ENCODE measurements around the gene POLR2J2.
"Not testable (repeated sequence)": the region's sequence is repeated elsewhere in the genome, so short reads cannot be mapped to it uniquely, and the experiment has no call there.

The POLR2J2 gene

DNA sequence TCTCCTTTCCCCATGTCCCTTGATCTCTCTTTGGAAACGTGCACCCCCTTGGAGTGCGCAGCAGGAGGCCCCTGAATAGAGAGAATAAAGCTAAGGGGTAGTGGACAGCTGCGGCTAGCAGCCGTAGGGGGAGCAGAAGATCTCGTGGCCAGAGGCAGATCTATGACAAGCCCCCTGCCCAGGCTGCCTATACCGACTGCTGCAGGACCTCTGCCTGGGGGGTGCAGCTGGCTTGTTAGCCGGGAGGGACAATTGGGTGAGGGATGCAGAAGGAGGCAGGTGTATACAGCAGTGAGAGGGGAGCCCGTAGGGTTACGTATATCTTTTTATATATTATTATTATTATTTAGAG is 469 bp upstream of the POLR2J2 start:
- DNase-seq (ENCODE audit: low read depth, low spot score), result not testable (repeated sequence)

- DNase-seq (ENCODE audit: low read depth, low spot score), result not testable (repeated sequence)
Observed at GRCh38 chr7:102667523-102667922, 3.9 kb downstream of the POLR2J2 start.

GRCh38 chr7:102666850-102667249 is 4.6 kb downstream of the POLR2J2 start:
- not testable (repeated sequence) for DNase-seq (ENCODE audit: low read depth, low spot score)

DNA sequence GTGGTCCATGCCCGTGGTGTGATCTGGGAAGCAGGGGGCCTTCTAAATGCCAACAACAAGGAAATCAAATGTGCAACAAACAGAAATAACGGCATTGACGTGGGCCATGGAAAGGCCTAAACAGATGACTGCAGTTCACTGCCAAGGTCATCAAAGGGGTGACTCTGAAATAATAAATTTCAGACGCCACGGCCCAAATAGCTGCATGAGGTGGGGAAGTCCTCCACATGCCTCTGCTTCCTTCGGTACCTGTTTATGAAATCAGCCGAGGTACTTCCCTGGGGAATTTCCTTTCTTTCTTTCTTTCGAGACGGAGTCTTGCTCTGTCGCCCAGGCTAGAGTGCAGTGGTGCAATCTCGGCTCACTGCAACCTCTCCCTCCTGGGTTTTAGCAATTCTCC is 6.7 kb downstream of the POLR2J2 start:
- DNase-seq (ENCODE audit: low read depth, low spot score), result not testable (repeated sequence)

DNA sequence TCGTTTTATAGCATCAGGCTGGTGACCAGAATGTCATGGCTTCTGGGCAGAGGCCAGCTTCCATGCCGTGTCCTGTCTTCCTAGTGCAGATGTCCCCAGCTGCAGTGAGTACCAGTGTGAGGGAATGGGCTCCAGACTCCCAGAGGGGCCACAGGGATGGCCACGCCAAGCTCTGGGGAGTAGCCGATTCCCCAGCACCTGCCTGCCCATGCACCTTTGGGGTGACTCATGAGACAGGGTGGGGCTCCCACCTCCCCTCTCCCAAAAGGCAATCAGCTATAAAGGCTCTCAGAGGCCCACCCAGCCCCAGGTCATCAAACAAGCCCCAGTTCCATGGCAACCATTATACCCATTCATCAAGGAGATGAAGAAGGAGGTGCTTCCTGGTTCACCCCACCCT is 21.5 kb downstream of the POLR2J2 start, which contains the start of gene SPDYE2B:
SPDYE2B (plus strand) TSS at position 396 of the 400 bp plus-strand sequence. CDS start 2,030 bp downstream, outside the sequence.
- not testable (repeated sequence) for DNase-seq (ENCODE audit: low read depth, low spot score)

GRCh38 chr7:102647813-102648212 is 23.6 kb downstream of the POLR2J2 start:
- DNase-seq (ENCODE audit: low read depth, low spot score), result not testable (repeated sequence)

GRCh38 chr7:102643404-102643803 is 28.1 kb downstream of the POLR2J2 start:
- not testable (repeated sequence) for DNase-seq (ENCODE audit: low read depth, low spot score)

DNA sequence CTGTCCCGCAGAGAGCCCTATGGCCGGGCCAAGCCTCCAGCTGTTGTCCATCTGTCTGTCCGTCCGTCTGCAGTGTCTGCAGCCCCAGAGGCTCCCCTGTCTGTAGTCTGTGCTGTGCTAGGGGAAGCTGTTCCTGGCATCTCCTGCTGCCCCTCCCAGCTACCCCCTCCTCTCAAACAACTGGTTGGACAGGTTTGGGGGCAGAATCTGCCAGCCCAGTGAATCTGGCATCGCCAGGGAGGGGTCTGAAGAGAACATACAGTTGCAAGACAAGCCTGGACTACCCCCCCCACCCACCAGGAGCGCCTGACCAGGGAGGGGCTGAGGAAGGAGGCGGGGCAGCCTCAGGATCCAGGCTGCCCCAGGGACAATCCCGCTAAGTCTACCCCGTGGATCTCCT is 28.8 kb downstream of the POLR2J2 start, which contains the start of gene UPK3BL1:
UPK3BL1 (minus strand) TSS at position 101 of the 400 bp plus-strand sequence; CDS start at position 51, 50 bp downstream.
- DNase-seq (ENCODE audit: low read depth, low spot score), result not testable (repeated sequence)

DNA sequence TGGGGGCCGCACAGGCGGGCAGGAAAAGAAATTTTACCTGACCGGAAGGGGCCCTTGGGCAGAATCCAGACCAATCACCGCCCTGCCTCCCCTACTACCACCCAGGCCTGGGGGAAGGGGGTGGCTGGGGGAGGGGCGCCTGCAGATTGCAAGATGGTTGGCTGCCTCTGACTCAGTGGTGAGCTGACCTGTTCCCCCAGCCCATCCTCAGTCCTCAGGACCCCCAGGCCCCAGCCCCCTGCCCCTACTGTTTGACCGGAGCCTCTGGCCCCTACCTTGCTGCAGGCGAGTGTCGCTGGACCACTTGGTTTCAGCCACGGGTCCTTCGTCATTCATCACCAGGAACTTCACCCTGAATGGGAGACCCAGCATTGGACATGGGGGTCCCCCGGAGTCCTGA is 32.6 kb downstream of the POLR2J2 start:
- not testable (repeated sequence) for DNase-seq (ENCODE audit: low read depth, low spot score)

DNA sequence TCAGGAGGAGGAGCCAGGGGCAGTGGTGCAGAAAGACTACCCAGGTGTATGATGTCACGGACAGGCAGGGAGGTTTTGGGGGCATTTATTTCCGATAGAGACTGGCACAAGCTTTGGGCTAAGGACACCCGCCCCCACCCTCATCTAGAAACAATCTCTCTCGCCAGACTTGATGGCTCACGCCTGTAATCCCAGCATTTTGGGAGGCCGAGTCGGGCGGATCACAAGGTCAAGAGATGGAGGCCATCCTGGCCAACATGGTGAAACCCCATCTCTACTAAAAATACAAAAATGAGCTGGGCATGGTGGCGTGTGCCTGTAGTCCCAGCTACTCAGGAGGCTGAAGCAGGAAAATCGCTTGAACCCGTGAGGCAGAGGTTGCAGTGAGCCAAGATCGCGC is 34.5 kb downstream of the POLR2J2 start:
- DNase-seq (ENCODE audit: low read depth, low spot score), result not testable (repeated sequence)

DNA sequence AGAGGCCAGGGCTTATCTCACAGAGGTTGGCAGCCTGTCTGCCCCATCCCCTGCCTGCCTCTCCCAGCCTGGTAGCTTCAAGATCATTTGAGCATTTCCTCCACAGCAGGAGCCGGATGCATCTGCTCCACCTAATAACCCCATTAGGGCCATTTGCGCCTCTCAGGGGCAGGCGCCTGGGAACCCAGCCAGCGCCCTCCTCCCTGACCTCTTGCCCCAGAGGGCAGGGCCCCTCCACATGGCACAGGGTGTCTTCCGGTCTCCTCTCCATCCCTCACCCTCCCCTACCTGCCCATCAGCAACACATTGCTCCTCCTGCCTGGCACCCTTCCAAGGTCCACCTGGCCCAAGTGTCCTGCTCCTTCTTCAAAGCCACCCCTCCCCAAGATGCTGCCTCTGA is 36.1 kb downstream of the POLR2J2 start:
- DNase-seq (ENCODE audit: low read depth, low spot score), result not testable (repeated sequence)

DNA sequence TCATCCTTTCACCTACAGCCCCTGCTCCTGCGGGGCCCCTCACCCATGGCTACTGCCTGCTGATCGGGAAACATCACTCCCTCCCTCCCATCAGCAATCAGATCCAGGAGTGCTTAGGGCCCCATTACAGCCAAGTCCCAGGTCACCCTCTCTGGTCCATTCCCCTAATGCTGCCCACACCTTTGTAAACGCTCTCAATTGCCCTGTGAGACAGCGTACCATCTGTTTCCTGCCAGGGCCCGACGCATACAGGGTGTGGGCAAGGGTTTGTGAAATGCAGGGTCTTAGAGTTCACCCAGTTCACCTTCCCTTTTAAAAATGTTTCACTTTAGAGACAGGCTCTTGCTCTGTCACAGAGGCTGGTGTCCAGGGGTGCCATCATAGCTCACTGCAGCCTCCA is 37.2 kb downstream of the POLR2J2 start:
- DNase-seq (ENCODE audit: low read depth, low spot score), result not testable (repeated sequence)

DNA sequence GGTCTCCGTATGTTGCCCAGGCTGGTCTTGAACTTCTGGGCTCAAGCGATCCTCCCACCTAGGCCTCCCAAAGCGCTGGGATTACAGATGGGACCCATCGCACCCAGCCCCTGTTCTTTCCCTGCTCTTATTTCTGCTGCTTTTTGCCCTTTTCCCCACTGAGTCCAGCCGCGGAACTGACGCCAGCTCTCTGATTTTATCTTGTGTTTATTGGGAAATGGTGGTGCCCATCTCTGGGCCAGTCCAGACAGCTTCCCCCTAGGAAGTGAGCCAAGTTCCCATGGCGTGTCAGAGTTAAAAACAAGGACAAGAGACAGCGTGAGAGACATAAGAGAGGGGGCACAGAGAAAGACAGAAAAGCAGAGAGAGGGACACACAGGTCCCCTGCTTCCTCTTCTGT is 40.8 kb downstream of the POLR2J2 start:
- not testable (repeated sequence) for DNase-seq (ENCODE audit: low read depth, low spot score)

- DNase-seq (ENCODE audit: low read depth, low spot score), result not testable (repeated sequence)
Observed at GRCh38 chr7:102627271-102627904, 44.1 kb downstream of the POLR2J2 start.

- not testable (repeated sequence) for DNase-seq (ENCODE audit: low read depth, low spot score)
Observed at GRCh38 chr7:102618122-102618521, 53.3 kb downstream of the POLR2J2 start.

DNA sequence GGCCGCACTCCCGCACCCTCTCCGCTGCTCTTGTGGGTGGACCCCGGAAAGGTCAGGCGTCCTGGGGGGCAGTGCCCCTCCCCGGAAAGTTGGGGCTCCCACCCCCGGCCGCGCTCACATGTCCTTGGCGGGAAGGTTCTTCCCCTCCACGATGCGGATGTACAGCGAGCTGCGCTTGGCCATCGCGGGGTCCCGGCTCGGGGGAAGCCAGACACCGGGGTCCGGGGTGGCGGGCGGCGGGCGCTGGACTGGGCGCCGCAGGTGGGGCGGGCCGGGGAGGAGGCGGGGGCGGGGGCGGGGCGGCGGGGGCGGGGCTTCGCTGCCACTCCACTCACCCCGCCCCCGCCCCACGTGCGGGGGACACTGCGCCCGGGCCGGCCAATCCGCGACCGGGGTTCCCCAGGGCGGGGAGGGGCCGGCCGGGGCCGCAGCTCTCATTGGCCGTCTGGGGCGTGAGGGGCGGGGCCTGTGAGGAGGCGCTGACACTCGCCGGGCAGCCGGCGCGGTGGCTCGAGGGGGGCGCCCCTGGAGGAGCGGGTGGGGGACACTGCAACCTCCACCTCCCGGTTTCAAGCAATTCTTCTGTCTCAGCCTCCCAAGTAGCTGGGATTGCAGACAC is 54.8 kb downstream of the POLR2J2 start, which contains the start of gene RASA4:
RASA4 (minus strand) TSS at position 250 of the 619 bp plus-strand sequence; CDS start at position 183, 67 bp downstream.
- DNase-seq (ENCODE audit: low read depth, low spot score), result not testable (repeated sequence)
